K562 (cell line): Measurements from ENCODE around the gene AFAP1. TPM values are rescaled to one million over a fixed set of nuclear protein-coding genes. Genes with fewer than 3 reads are reported as not detected.

ENCODE experiments used
- ATAC-seq: fragments of 200-7000 bp; cut with Tn5 transposase; 3 replicates; pipeline ENCODE4 v1.9.1; 2020; ENCODE audit warnings: moderate library complexity
- BruUV-seq: library from RNA; stranded (reverse); fragments of 400-500 nt; replicated peaks from 2 replicates; lab custom pipeline; 2021; lab: Mats Ljungman, UMichigan
- CTCF ChIA-PET: fragments of 300-600 bp; formaldehyde crosslinking; extraction: SDS; loops from one replicate; lab custom pipeline; 2021; ENCODE audit warnings: low intra/inter-chr PET ratio; lab: Yijun Ruan, JAX
- POLR2A ChIA-PET: fragments of 300-600, 350-650 bp; sonication (Branson Sonifier 250); formaldehyde crosslinking; extraction: SDS; loops from one replicate; lab custom pipeline; 2021; ENCODE audit warnings: antibody characterized with exemption, inconsistent platforms; lab: Yijun Ruan, JAX
- DNase-seq, 4 experiments: peaks; one replicate each; pipeline versions ENCODE4 v3.0.0 to v3.0.0-alpha.2; 2011 to 2018; ENCODE audit warnings: low spot score in 3 of 4, mixed read lengths in 3 of 4; ENCODE audit errors: extremely low read depth in 1 of 4
- FAIRE-seq: peaks from 2 replicates; lab custom pipeline; 2011; peaks lifted over from hg19 to GRCh38; lab: Jason Lieb, UNC
- H2AFZ ChIP-seq: 2 replicates; pipeline ENCODE4 v1.6.0; 2011; ENCODE audit warnings: low read depth, low read length, control low read depth, inconsistent platforms
- H3K27ac ChIP-seq: fragments of 200-600 bp; 3 replicates; pipeline ENCODE4 v1.8.0; 2011; ENCODE audit warnings: low read depth, mild to moderate bottlenecking, control low read depth, inconsistent platforms, low read length, moderate library complexity, mixed read lengths; ENCODE audit errors: extremely low read depth
- H3K27me3 ChIP-seq, 2 experiments: fragments of 300-600 bp in 1 of 2; 2 replicates in 1 of 2; 3 replicates in 1 of 2; pipeline versions ENCODE4 v1.6.0 to v1.8.0; 2011; ENCODE audit warnings: inconsistent platforms in 2 of 2, low read length in 2 of 2, mild to moderate bottlenecking in 1 of 2, mixed read lengths in 1 of 2, moderate library complexity in 1 of 2; ENCODE audit not compliant: control insufficient read depth in 2 of 2, insufficient read depth in 2 of 2
- H3K36me3 ChIP-seq: fragments of 300-600 bp; 3 replicates; pipeline ENCODE4 v1.8.0; 2011; ENCODE audit warnings: mild to moderate bottlenecking, low read length, inconsistent platforms; ENCODE audit not compliant: control insufficient read depth, insufficient read depth
- H3K4me1 ChIP-seq, 2 experiments: fragments of 200-600 bp in 1 of 2; replicated peaks in 1 of 2; 2 replicates in 1 of 2; 3 replicates in 1 of 2; pipeline versions ENCODE4 v1.5.1 to v1.8.0; 2011; ENCODE audit warnings: inconsistent platforms in 2 of 2, low read length in 2 of 2, mild to moderate bottlenecking in 1 of 2, mixed read lengths in 1 of 2, moderate library complexity in 1 of 2; ENCODE audit not compliant: control insufficient read depth in 2 of 2, insufficient read depth in 2 of 2
- H3K4me2 ChIP-seq: 2 replicates; pipeline ENCODE4 v1.6.1; 2011; ENCODE audit warnings: low read length, control low read depth, inconsistent platforms, mixed read lengths; ENCODE audit not compliant: insufficient read depth
- H3K4me3 ChIP-seq: fragments of 200-600 bp; sonication (generic), shearing (Covaris generic); 2 replicates; pipeline ENCODE4 v1.5.1; 2016; ENCODE audit warnings: control low read depth, inconsistent platforms
- H3K79me2 ChIP-seq: fragments of 200-600 bp; 3 replicates; pipeline ENCODE4 v1.8.0; 2011; ENCODE audit warnings: low read length, inconsistent platforms; ENCODE audit not compliant: control insufficient read depth, insufficient read depth
- H3K9ac ChIP-seq, 2 experiments: 2 replicates each; pipeline versions ENCODE4 v1.6.0 to v1.6.1; 2011; ENCODE audit warnings: low read depth in 2 of 2, low read length in 2 of 2, control low read depth in 1 of 2, inconsistent platforms in 1 of 2, mild to moderate bottlenecking in 1 of 2, mixed read lengths in 1 of 2; ENCODE audit not compliant: insufficient read depth in 1 of 2
- H3K9me1 ChIP-seq: one replicate; pipeline ENCODE4 v1.6.0; 2011; ENCODE audit warnings: inconsistent platforms, mild to moderate bottlenecking, low read length, moderate library complexity; ENCODE audit not compliant: control insufficient read depth, insufficient read depth
- H3K9me3 ChIP-seq: replicated peaks from 2 replicates; pipeline ENCODE4 v1.5.1; 2011; ENCODE audit warnings: low read depth, low read length, inconsistent platforms; ENCODE audit not compliant: control insufficient read depth, insufficient read depth
- H4K20me1 ChIP-seq: replicated peaks from 2 replicates; pipeline ENCODE4 v1.6.1; 2011; ENCODE audit warnings: low read length, inconsistent platforms, mixed read lengths; ENCODE audit not compliant: control insufficient read depth, insufficient read depth
- MAX ChIP-seq: sonication (generic); formaldehyde crosslinking; IDR thresholded peaks from 2 replicates; pipeline ENCODE4 v1.9.0; 2022; ENCODE audit warnings: mild to moderate bottlenecking, missing genetic modification reagents
- MCM7 ChIP-seq, 2 experiments: fragments of 450-650 bp; IDR thresholded peaks; 2 replicates each; pipeline ENCODE4 v1.6.1; 2016 to 2018
- MTA2 ChIP-seq: fragments of 450-650 bp; IDR thresholded peaks from 2 replicates; pipeline ENCODE4 v1.6.1; 2016; ENCODE audit warnings: low read depth
- NR2F6 ChIP-seq: fragments of 450-650 bp; formaldehyde crosslinking; IDR thresholded peaks from 2 replicates; pipeline ENCODE4 v1.4.0; 2020; ENCODE audit warnings: mild to moderate bottlenecking
- STAT6 ChIP-seq: sonication (generic); formaldehyde crosslinking; IDR thresholded peaks from 2 replicates; pipeline ENCODE4 v1.8.1; 2023; ENCODE audit warnings: mild to moderate bottlenecking, missing genetic modification reagents
- ZNF174 ChIP-seq: fragments of 250-450 bp; sonication (Bioruptor Pico); IDR thresholded peaks from 2 replicates; pipeline ENCODE4 v1.4.0; 2020; ENCODE audit warnings: mild to moderate bottlenecking
- ZNF408 ChIP-seq: fragments of 250-450 bp; sonication (Bioruptor Pico); IDR thresholded peaks from 2 replicates; pipeline ENCODE4 v1.4.0; 2020; ENCODE audit warnings: low read depth, mild to moderate bottlenecking, moderate library complexity
- ZNF609 ChIP-seq: sonication (generic); formaldehyde crosslinking; IDR thresholded peaks from 2 replicates; pipeline ENCODE4 v1.8.1; 2023; ENCODE audit warnings: missing genetic modification reagents, mild to moderate bottlenecking, borderline replicate concordance
- WGBS: fragments of 100-300 bp; shearing (Covaris generic); methylation state at CpG from one replicate; pipeline ENCODE4 v1.1.6; 2016; ENCODE audit warnings: low coverage, mixed read lengths; ENCODE audit not compliant: insufficient coverage; ENCODE audit errors: missing lambda C conversion rate; 5-methylcytosine and 5-hydroxymethylcytosine counted together
- in situ Hi-C: fragments of 300-500 bp; cut with MboI; formaldehyde crosslinking; loops from 4 replicates; pipeline ENCODE4 v1.15.0; 2018; ENCODE audit warnings: inconsistent platforms, mixed read lengths
- intact Hi-C: fragments of 100-400 bp; cut with micrococcal nuclease; formaldehyde crosslinking; loops from 2 replicates; pipeline ENCODE4 v1.14.2; 2022
- polyA plus RNA-seq, 8 experiments: library from polyadenylated mRNA; depleted of rRNA in 4 of 8; stranded (reverse) in 5 of 8; unstranded in 3 of 8; fragments of >200 nt; fragmentation: Nextera tagmentation in 2 of 8; fragmentation: Illumina TruSeq in 1 of 8; extraction: Ambion mirVana in 2 of 8; extraction: Trizol in 1 of 8; gene quantifications; 2 replicates each; pipeline versions ENCODE4 v1.2.1 to v1.2.3, GENCODE V29; 2011 to 2014; ENCODE audit warnings: inconsistent platforms in 1 of 8, missing spikeins in 1 of 8
- total RNA-seq, 7 experiments: library from RNA; depleted of rRNA in 6 of 7; stranded (reverse); fragments of >200 nt in 6 of 7; fragmentation: Illumina TruSeq in 2 of 7; extraction: Trizol in 2 of 7; gene quantifications; 2 replicates each; pipeline versions ENCODE4 v1.2.1 to v1.2.3, GENCODE V29; 2011 to 2021; ENCODE audit warnings: low replicate concordance in 1 of 7

The AFAP1 gene
- total and polyA plus RNA-seq, 9 of the 15 experiments (the other 6 are each of a cell fraction or from before 2014, with no cell fraction given), result 0.07 to 0.42 (median 0.12) TPM; not detected in 1

GRCh38 chr4:7709431-7709830 is 230.2 kb downstream of the AFAP1 start (continued):
- no peak for TF ChIP-seq ZNF609 (CRISPR knock-in tag)
- TF ChIP-seq ZNF174 (CRISPR knock-in tag), result no peak
- TF ChIP-seq NR2F6, result no peak
- no peak for TF ChIP-seq MCM7 (IDR thresholded peaks at IDR 0.05)
- TF ChIP-seq MTA2, result no peak

- in situ Hi-C loops, result no loop called here
These were observed 230.7 kb downstream of the AFAP1 start for GRCh38 chr4:7708981-7709380.

More at GRCh38 chr4:7708981-7709380, 230.7 kb downstream of the AFAP1 start:
- no peak overlapping the region for H3K9ac ChIP-seq
- H3K27me3 ChIP-seq, result peaks cover 2 to 58% of the 10 kb centered on the region in 2 experiments; a peak in 3 of 5 replicates
- intact Hi-C loops, result no loop called here
- no peaks in the 10 kb centered on the region for H3K79me2 ChIP-seq
- ChIA-PET POLR2A (no interaction called here), CTCF (no interaction called here)
- DNase-seq (no peak), FAIRE-seq (no peak), ATAC-seq (no peak; the same call in 2 of the 3 replicates)
- H3K4me3 ChIP-seq, result no peak overlapping the region
- no TSS peak for BruUV-seq
- H4K20me1 ChIP-seq, result peaks cover 9% of the 10 kb centered on the region
- H3K4me2 ChIP-seq, result no peak overlapping the region
- no peak overlapping the region for H2AFZ ChIP-seq
- H3K9me3 ChIP-seq, result no peaks in the 10 kb centered on the region
- no peak overlapping the region for H3K27ac ChIP-seq
- 0% methylated on average over 15 of the region's 15 CpGs for WGBS
- no peaks in the 10 kb centered on the region for H3K36me3 ChIP-seq
- H3K4me1 ChIP-seq, result peaks cover 0 to 3% of the 10 kb centered on the region in 2 experiments; a peak in 1 of 5 replicates
- TF ChIP-seq ZNF408 (CRISPR knock-in tag) (no peak), STAT6 (CRISPR knock-in tag) (no peak), MAX (no peak)
- H3K9me1 ChIP-seq, result no peaks in the 10 kb centered on the region
